Activated CD8-positive, alpha-beta T cell treated with anti-CD3 and anti-CD28 coated beads, Interleukin-2, amount 10 ng/mL, durations not matched to agents 7 days and 5 days (primary cell): Measurements from ENCODE around the gene DAB2IP. TPM values are rescaled to one million over a fixed set of nuclear protein-coding genes. Genes with fewer than 3 reads are reported as not detected.
A peak's percentile ranks its signal among the peaks of the same experiment; 100 is the strongest.

ENCODE experiments used
- ATAC-seq: fragments of 150-1000 bp; cut with Tn5 transposase; one replicate; pipeline ENCODE4 v1.10.0; 2021; ENCODE audit warnings: moderate library complexity
- CTCF ChIA-PET: fragments of 350-600 bp; sonication (Branson Sonifier 250); formaldehyde crosslinking; loops from one replicate; lab custom pipeline; 2021; ENCODE audit warnings: antibody characterized with exemption; lab: Charles Lee
- POLR2A ChIA-PET: fragments of 350-600 bp; sonication (Branson Sonifier 250); formaldehyde crosslinking; loops from one replicate; lab custom pipeline; 2021; ENCODE audit warnings: antibody characterized with exemption; lab: Charles Lee
- DNase-seq: peaks from one replicate; pipeline ENCODE4 v3.0.0-alpha.2; 2020
- H3K27ac Mint-ChIP-seq: one replicate; pipeline ENCODE4 v1.8.0; 2021; ENCODE audit warnings: mild to moderate bottlenecking, mixed read lengths
- H3K27me3 Mint-ChIP-seq: one replicate; pipeline ENCODE4 v1.8.0; 2021; ENCODE audit warnings: low read depth, mixed read lengths
- H3K36me3 Mint-ChIP-seq: one replicate; pipeline ENCODE4 v1.8.0; 2021; ENCODE audit warnings: low read depth, mixed read lengths
- H3K4me1 Mint-ChIP-seq: one replicate; pipeline ENCODE4 v1.8.0; 2021; ENCODE audit warnings: low read depth, mixed read lengths
- H3K4me3 Mint-ChIP-seq: one replicate; pipeline ENCODE4 v1.8.0; 2021; ENCODE audit warnings: mild to moderate bottlenecking, mixed read lengths
- H3K9me3 Mint-ChIP-seq: one replicate; pipeline ENCODE4 v1.8.0; 2022; ENCODE audit warnings: mixed read lengths; ENCODE audit not compliant: insufficient read depth
- total RNA-seq, 2 experiments: library from RNA; stranded (reverse); gene quantifications; one replicate each; pipeline ENCODE4 v1.2.3, GENCODE V29; 2021

Gene DAB2IP
- total RNA-seq, 2 experiments from 2014 or later: 0.08 to 0.13 TPM

DNA sequence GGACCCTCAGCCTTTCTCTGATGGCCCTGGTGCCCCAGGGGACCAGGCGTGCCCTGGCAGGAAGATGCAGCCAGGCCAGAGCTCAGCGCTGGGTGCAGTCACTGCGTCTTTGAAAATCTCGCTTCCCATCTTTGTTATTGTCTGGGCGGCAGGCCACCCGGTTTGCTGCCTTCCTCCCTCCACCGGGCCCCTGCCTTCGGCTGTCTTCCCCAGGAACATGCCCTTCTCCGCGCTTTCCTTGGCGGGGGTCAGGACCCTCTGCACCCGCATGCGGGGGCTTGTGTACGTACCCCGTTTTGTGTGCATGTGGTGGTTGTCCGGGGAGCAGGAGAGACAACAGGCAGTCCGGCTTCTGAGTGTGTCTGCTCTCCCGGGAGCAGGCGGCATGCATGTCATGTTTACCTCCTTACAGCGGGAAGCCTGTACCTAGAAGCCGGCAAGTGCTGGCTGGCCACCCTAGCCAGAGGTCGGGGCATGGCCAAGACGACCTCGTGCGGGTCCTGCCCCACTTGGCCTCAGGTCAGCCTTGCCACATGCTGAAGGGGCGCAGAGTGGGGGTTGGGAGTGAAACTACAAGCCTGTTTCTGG lies 49.5 kb downstream of the DAB2IP start:
- DNase-seq (no peak), ATAC-seq (no peak)
- Mint-ChIP-seq H3K27me3 (peaks cover 67% of the 10 kb centered on the region), H3K9me3 (no peaks in the 10 kb centered on the region), H3K4me1 (peaks cover 14% of the 10 kb centered on the region), H3K36me3 (no peaks in the 10 kb centered on the region), H3K4me3 (no peak overlapping the region), H3K27ac (no peak overlapping the region)
- POLR2A ChIA-PET: no interaction called here
- CTCF ChIA-PET: interaction anchor here (0.7 to 1.2 kb wide), 2 partner anchors 155 to 284 kb away, joined by 3 read pairs; no protein-coding TSS in a partner anchor

DNA sequence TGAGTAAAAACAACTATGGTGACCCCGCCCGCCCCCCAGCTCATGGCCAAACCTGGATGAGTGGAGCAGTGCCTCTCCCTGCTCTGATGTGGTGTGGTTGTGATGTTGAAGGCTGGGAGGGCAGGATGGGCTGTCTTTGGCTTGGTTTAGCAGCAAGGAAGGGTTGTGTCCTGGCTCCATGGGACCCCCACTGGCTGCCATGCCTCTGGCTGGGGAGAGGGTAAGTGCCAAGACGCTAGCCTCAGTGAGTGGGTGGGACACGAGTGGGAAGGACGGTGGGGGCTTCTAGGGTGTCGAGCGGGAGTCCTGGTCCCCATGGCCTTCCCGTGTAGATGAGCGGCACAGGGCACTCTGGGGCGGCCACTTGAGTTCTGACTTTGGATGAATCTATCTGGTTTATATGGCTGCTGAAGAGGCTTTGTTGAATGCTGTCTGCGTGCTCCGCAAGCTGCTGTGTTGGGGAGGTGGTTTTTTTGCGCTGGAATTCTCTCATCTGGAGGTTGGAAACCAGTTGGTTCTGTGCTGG lies 50.4 kb downstream of the DAB2IP start:
- peaks cover 63% of the 10 kb centered on the region for H3K27me3 Mint-ChIP-seq
- H3K4me3 Mint-ChIP-seq: no peak overlapping the region
- no peak for ATAC-seq
- no peaks in the 10 kb centered on the region for H3K9me3 Mint-ChIP-seq
- ChIA-PET POLR2A (no interaction called here), CTCF (no interaction called here)
- peaks cover 12% of the 10 kb centered on the region for H3K4me1 Mint-ChIP-seq
- no peaks in the 10 kb centered on the region for H3K36me3 Mint-ChIP-seq
- no peak overlapping the region for H3K27ac Mint-ChIP-seq
- no peak for DNase-seq

DNA sequence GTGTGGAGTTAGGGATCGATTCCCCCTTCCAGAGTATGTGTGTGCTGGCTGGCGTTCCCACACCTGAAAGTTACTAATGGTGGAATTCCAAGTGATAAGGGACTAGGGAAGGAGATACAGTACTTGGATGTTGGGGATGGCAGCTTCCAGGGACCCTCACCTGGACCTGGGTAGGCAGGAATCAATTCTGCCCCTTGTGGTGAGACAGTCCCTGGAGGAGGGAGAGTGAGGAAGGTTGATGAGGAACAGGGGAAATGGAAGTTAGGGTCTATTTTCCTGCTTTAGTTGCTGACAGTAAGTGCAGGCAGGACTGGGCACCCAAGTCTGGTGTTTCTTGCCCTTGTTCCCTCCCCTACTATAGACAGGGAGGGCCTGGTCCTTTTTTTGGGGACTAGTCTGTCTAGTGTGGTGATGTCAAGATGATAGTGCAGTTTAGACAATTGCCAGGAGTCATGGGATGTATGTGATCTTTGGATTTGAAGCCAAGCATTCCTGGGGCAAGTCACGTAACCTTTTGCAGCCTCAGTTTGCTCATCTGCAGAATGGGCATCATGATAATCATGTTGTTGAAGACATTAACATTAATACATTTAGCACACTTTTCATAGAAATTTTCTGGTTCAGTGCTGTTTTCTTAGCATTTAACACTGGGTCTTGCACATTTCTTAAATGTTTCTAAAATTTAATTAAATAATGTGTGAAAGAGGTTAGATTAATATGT lies 51.7 kb downstream of the DAB2IP start:
- no peak overlapping the region for H3K4me3 Mint-ChIP-seq
- POLR2A ChIA-PET: no interaction called here
- CTCF ChIA-PET: interaction anchor here (1.8 kb wide), 1 partner anchor 9 kb away, joined by 5 read pairs; no protein-coding TSS in a partner anchor
- H3K27me3 Mint-ChIP-seq: peaks cover 49% of the 10 kb centered on the region
- no peak overlapping the region for H3K27ac Mint-ChIP-seq
- peaks cover 17% of the 10 kb centered on the region for H3K4me1 Mint-ChIP-seq
- ATAC-seq (no peak), DNase-seq (no peak)
- no peaks in the 10 kb centered on the region for H3K9me3 Mint-ChIP-seq
- H3K36me3 Mint-ChIP-seq: no peaks in the 10 kb centered on the region

DNA sequence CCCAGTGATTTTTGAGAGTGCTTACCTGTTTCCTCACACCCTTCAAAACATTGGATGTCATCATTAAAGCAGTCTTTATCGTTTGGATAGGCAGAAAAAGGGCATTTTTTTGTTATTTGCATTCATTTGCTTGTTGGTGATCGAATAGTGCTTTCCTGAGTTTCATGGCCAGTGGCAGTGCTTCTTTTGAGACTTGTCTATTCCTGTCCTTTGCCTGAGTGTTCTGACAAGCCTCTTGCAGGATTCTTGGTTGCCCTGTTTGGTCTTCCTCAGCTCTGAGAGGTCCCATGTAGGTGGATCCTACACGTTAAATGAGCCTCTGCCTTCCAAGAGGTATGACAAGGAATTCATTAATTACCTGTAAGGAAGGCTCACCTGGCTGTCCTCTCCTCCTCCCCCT lies 52.8 kb downstream of the DAB2IP start:
- Mint-ChIP-seq H3K27ac (no peak overlapping the region), H3K9me3 (no peaks in the 10 kb centered on the region), H3K4me1 (peaks cover 23% of the 10 kb centered on the region), H3K4me3 (no peak overlapping the region), H3K36me3 (no peaks in the 10 kb centered on the region), H3K27me3 (peaks cover 48% of the 10 kb centered on the region)
- no peak for ATAC-seq
- ChIA-PET CTCF (interaction anchor here (1.8 kb wide), 1 partner anchor 10 kb away, joined by 5 read pairs; no protein-coding TSS in a partner anchor), POLR2A (no interaction called here)
- DNase-seq: no peak

DNA sequence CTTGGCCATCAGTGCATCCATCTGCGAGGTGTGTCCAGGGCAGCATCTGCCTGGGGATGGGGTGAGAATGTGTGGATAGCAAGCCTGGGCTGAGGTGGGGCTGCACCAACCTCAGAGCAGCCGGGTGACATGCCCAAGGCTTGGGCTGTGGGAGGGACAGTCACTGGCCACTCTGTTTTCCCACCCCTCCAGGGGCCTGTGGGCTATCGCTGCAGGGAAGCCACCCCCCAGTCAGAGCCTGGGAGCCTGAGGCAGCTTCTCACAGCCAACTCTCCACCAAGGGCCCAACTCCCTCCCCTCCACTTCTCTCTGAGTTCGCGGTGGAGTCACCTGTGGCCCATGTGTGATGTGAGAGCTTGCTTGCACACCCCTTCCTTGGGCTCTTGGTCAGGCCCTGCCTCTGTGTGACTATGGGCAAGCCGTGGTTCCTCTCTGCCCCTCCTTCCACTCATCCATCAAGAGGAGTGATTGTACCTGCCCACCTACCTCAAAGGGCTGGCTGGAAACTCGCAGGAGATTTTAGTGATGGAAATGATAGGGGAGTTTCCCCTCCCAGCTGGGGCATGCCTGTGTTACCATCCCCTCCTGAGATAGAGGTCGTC lies 54.8 kb downstream of the DAB2IP start:
- H3K4me1 Mint-ChIP-seq: peaks cover 22% of the 10 kb centered on the region
- H3K27me3 Mint-ChIP-seq: peaks cover 37% of the 10 kb centered on the region
- H3K27ac Mint-ChIP-seq: no peak overlapping the region
- CTCF ChIA-PET: no interaction called here
- H3K4me3 Mint-ChIP-seq: no peak overlapping the region
- DNase-seq: no peak
- POLR2A ChIA-PET: no interaction called here
- H3K9me3 Mint-ChIP-seq: no peaks in the 10 kb centered on the region
- ATAC-seq: no peak
- H3K36me3 Mint-ChIP-seq: no peaks in the 10 kb centered on the region

DNA sequence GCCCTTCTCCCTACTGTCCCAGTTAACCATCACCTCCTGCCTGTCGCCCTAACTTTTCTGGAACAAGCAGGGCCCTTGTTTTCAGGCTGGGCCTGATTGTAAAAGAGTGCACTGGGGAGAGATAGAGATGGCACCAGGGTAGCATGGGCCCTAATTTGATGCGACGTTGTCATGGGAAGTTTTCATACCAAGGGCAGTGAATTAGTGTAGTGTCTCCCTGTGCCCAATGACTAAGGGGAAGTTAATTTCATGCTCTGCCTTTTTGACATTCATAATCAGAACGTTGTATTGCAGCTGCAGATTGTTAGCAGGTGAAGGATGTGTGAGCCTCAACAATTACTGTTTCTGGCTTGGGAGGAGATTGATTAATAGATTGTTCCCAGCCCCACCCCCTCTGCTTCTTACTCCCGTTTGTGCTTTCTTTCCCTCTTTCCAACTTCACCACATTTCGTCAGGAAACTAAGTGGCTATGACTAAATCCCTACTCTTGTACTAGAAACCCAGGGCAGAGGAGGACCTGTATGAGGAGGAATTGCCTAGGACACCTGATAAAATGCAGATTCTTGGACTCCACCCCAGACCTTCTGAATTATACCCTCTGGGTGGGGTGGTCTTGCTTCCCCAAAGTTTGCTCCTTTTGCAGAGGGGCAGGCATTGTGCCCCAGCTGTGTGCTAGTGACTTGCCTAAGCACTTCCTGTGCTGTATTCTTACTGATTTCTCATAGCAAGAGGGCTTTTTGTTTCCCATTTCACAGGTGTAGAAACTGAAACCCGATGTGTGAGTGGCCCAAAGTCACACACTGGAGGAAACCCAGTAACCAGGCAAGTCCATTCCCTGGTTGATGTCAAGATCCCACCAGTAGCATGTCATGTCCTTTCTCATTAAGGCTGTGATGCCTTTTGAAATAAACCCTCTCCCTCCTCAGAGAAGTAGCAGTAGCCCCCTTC lies 56.3 kb downstream of the DAB2IP start:
- peaks cover 22% of the 10 kb centered on the region for H3K4me1 Mint-ChIP-seq
- no peaks in the 10 kb centered on the region for H3K36me3 Mint-ChIP-seq
- no peaks in the 10 kb centered on the region for H3K9me3 Mint-ChIP-seq
- DNase-seq (peak; percentile 56), ATAC-seq (peak; percentile 84)
- ChIA-PET CTCF (interaction anchor here (1.0 to 1.2 kb wide), 2 partner anchors 11 to 24 kb away, joined by 3 to 5 read pairs; no protein-coding TSS in a partner anchor), POLR2A (interaction anchor here (0.8 kb wide), 1 partner anchor 9 kb away, joined by 3 read pairs; no protein-coding TSS in a partner anchor)
- H3K27me3 Mint-ChIP-seq: peaks cover 24% of the 10 kb centered on the region
- H3K4me3 Mint-ChIP-seq: no peak overlapping the region
- peak overlapping the region; percentile 48 for H3K27ac Mint-ChIP-seq

DNA sequence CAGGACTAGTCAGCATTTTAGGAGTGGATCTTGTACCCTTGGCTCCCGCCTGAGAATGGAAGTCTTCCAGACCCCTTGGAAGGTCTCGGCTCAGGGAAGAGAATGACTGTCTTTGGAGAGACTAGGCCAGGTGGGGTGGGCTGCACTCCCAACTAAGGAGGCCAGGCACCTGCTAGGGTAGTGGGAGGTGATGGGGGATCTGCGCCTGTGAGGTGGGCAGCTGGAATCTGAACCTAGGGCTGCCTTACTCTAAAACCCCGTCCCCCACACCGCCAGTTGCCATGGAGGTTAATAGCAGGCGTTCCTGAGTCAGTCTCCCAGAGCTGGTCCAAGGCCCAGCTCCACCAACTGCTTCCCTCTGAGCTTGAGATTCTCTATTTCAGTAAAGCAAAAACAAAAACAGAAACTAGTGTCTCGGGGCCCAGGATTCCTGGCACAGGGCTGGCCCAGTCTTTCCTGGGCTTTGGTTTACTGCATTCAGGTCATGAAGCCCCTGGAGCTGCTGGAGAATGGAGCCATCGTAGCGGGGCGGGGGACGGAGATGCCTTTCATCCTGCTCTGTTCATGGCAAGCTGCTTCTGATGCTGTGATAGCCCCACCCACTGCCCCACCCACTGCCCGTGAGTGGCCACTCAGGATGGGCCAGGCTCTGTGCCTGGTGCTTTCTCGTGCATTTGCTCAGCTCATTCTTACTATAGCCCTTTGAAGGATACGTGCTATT lies 57.5 kb downstream of the DAB2IP start:
- CTCF ChIA-PET: interaction anchor here (0.9 to 1.7 kb wide), 3 partner anchors 14 to 25 kb away, joined by 4 to 6 read pairs (median 5); no protein-coding TSS in a partner anchor
- H3K27ac Mint-ChIP-seq: no peak overlapping the region
- H3K4me3 Mint-ChIP-seq: no peak overlapping the region
- H3K27me3 Mint-ChIP-seq: peaks cover 17% of the 10 kb centered on the region
- H3K36me3 Mint-ChIP-seq: no peaks in the 10 kb centered on the region
- ATAC-seq: no peak
- H3K4me1 Mint-ChIP-seq: peaks cover 22% of the 10 kb centered on the region
- no peaks in the 10 kb centered on the region for H3K9me3 Mint-ChIP-seq
- POLR2A ChIA-PET: interaction anchor here (0.8 kb wide), 1 partner anchor 10 kb away, joined by 3 read pairs; no protein-coding TSS in a partner anchor
- no peak for DNase-seq

DNA sequence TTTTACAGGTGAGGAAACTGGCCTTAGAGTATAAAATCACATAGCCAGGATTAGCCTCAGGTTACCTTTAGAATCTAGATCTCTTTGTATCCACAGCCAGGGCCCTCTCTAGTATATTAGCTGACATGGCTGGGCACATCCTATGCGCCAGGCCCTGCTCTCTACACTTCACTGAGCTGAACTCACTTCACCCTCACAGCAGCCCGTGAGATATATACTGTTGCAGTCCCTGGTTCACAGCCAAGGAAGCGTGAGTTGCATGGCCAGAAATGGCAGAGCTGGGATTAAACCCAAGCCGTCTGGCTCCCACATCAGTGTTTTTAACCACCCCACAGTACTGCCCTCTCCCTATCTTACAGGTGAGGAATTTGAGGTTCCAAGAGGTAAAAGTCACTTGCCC lies 58.4 kb downstream of the DAB2IP start:
- CTCF ChIA-PET: interaction anchor here (1.6 to 1.7 kb wide), 2 partner anchors 15 to 25 kb away, joined by 4 to 6 read pairs; no protein-coding TSS in a partner anchor
- H3K36me3 Mint-ChIP-seq: no peaks in the 10 kb centered on the region
- ATAC-seq: no peak
- H3K9me3 Mint-ChIP-seq: no peaks in the 10 kb centered on the region
- H3K27ac Mint-ChIP-seq: peak overlapping the region; percentile 8
- no peak overlapping the region for H3K4me3 Mint-ChIP-seq
- POLR2A ChIA-PET: no interaction called here
- H3K4me1 Mint-ChIP-seq: peaks cover 22% of the 10 kb centered on the region
- DNase-seq: no peak
- H3K27me3 Mint-ChIP-seq: peaks cover 8% of the 10 kb centered on the region

DNA sequence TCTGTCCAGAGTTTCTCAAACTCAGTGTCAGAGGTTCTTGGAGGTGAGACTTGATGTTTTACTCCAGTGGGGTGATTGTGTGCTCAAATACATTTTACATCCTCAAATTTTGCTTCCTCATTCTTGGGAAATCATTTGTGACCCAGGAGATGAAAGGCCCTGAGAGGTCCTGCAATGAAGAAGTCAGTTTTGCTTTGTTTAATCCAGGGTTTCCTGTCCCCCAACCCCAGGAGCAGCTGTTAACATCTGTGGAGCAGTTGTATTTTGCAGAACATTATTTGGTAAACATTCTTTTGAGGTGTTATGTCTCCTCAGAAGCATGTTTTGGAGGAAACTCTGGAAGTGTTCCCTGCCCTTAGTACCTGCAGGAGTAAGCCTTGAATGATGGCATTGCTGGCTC lies 59.8 kb downstream of the DAB2IP start:
- ATAC-seq (no peak), DNase-seq (no peak)
- POLR2A ChIA-PET: no interaction called here
- CTCF ChIA-PET: interaction anchor here (1.6 kb wide), 1 partner anchor 27 kb away, joined by 4 read pairs; no protein-coding TSS in a partner anchor
- Mint-ChIP-seq H3K4me1 (peaks cover 22% of the 10 kb centered on the region), H3K36me3 (no peaks in the 10 kb centered on the region), H3K4me3 (no peak overlapping the region), H3K9me3 (no peaks in the 10 kb centered on the region), H3K27me3 (no peaks in the 10 kb centered on the region), H3K27ac (no peak overlapping the region)

DNA sequence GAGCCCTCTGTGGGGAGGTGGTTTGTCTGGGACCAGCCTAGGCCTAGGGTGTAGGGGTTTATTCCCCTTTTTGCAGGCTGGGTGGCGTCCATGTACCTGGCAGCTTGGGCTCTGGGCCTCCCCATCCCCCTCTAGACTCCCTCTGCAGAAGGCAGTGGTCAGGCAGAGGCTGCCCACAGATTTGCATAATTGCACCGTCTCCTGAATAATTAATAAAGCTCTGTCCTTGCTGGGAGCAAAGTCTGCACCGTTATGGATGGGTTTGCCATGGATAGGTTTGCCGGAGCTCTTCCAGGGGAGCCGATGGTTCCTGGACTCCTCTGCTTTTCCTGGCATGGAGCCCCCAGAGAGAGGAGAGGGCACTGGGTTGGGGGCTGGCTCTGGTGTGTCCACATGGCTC lies 60.4 kb downstream of the DAB2IP start:
- H3K27me3 Mint-ChIP-seq: no peaks in the 10 kb centered on the region
- H3K4me1 Mint-ChIP-seq: peaks cover 22% of the 10 kb centered on the region
- H3K4me3 Mint-ChIP-seq: no peak overlapping the region
- ChIA-PET POLR2A (no interaction called here), CTCF (no interaction called here)
- H3K36me3 Mint-ChIP-seq: no peaks in the 10 kb centered on the region
- DNase-seq (no peak), ATAC-seq (no peak)
- no peak overlapping the region for H3K27ac Mint-ChIP-seq
- no peaks in the 10 kb centered on the region for H3K9me3 Mint-ChIP-seq
